GM12891 (cell line): ENCODE results near the gene GPHB5.
"Not testable (repeated sequence)": the region's sequence is repeated elsewhere in the genome, so short reads cannot be mapped to it uniquely, and the experiment has no call there.

ENCODE experiments used
- DNase-seq: peaks from one replicate; pipeline ENCODE4 v3.0.0; 2011; ENCODE audit warnings: low spot score; ENCODE audit not compliant: insufficient read length
- FAIRE-seq: peaks from 2 replicates; lab custom pipeline; 2011; peaks lifted over from hg19 to GRCh38; lab: Jason Lieb, UNC
- PAX5 ChIP-seq: IDR thresholded peaks from 2 replicates; pipeline ENCODE4 v1.6.1; 2011; ENCODE audit warnings: low read length, moderate library complexity, mild to moderate bottlenecking; ENCODE audit not compliant: insufficient read depth, severe bottlenecking
- POLR2A ChIP-seq: IDR thresholded peaks from 2 replicates; pipeline ENCODE4 v1.6.1; 2011; ENCODE audit warnings: low read depth, low read length, control low read depth
- POLR2AphosphoS5 ChIP-seq: IDR thresholded peaks from 2 replicates; pipeline ENCODE4 v1.6.1; 2011; ENCODE audit warnings: low read depth, low read length, control low read depth
- POU2F2 ChIP-seq: IDR thresholded peaks from 2 replicates; pipeline ENCODE4 v1.6.1; 2011; ENCODE audit warnings: low read depth, mild to moderate bottlenecking, control low read depth, low read length, moderate library complexity
- SPI1 ChIP-seq: IDR thresholded peaks from 2 replicates; pipeline ENCODE4 v1.6.1; 2011; ENCODE audit warnings: low read depth, low read length, control low read depth
- TAF1 ChIP-seq: IDR thresholded peaks from 2 replicates; pipeline ENCODE4 v1.6.1; 2011; ENCODE audit warnings: low read depth, low read length, control low read depth

Gene GPHB5

GRCh38 chr14:63296060-63296563 is 22.6 kb downstream of the GPHB5 start:
- no peak for FAIRE-seq
- TF ChIP-seq SPI1 (no peak), POLR2AphosphoS5 (no peak), POLR2A (no peak)
- DNase-seq: no peak

GRCh38 chr14:63295231-63295685 is 23.5 kb downstream of the GPHB5 start:
- DNase-seq (no peak), FAIRE-seq (no peak)

GRCh38 chr14:63292805-63293204 is 25.9 kb downstream of the GPHB5 start:
- FAIRE-seq: no peak
- no peak for DNase-seq
- no peak for TF ChIP-seq POU2F2
- TF ChIP-seq SPI1: no peak
- no peak for TF ChIP-seq TAF1
- TF ChIP-seq POLR2A: no peak
- no peak for TF ChIP-seq PAX5
- no peak for TF ChIP-seq POLR2AphosphoS5

More at GRCh38 chr14:63295231-63295685, 23.5 kb downstream of the GPHB5 start:
- no peak for TF ChIP-seq POLR2A
- TF ChIP-seq POLR2AphosphoS5: no peak
- TF ChIP-seq POU2F2: no peak
- no peak for TF ChIP-seq PAX5
- TF ChIP-seq SPI1: no peak
- no peak for TF ChIP-seq TAF1

- TF ChIP-seq POU2F2: no peak
- TF ChIP-seq TAF1: no peak
- TF ChIP-seq POLR2AphosphoS5: no peak
- TF ChIP-seq SPI1: no peak
- TF ChIP-seq POLR2A: no peak
- no peak for TF ChIP-seq PAX5
- FAIRE-seq: no peak
- no peak for DNase-seq
These were observed 27.8 kb downstream of the GPHB5 start for GRCh38 chr14:63290741-63291430.

GRCh38 chr14:63288853-63289252 is 29.9 kb downstream of the GPHB5 start:
- no peak for TF ChIP-seq TAF1
- TF ChIP-seq PAX5: no peak
- TF ChIP-seq SPI1: no peak
- no peak for TF ChIP-seq POU2F2
- TF ChIP-seq POLR2AphosphoS5: no peak
- TF ChIP-seq POLR2A: no peak
- DNase-seq: no peak
- no peak for FAIRE-seq

GRCh38 chr14:63287666-63288483 is 30.9 kb downstream of the GPHB5 start:
- DNase-seq: no peak
- FAIRE-seq: no peak
- TF ChIP-seq POU2F2: no peak
- TF ChIP-seq PAX5: no peak
- TF ChIP-seq SPI1: no peak
- no peak for TF ChIP-seq POLR2AphosphoS5
- no peak for TF ChIP-seq TAF1

GRCh38 chr14:63286071-63286470 is 32.7 kb downstream of the GPHB5 start:
- no peak for FAIRE-seq
- DNase-seq: no peak
- TF ChIP-seq TAF1 (no peak), PAX5 (no peak), POU2F2 (no peak), SPI1 (no peak), POLR2AphosphoS5 (no peak), POLR2A (no peak)

- TF ChIP-seq SPI1: no peak
- TF ChIP-seq PAX5: no peak
- no peak for TF ChIP-seq TAF1
- no peak for TF ChIP-seq POLR2A
- TF ChIP-seq POLR2AphosphoS5: no peak
- no peak for TF ChIP-seq POU2F2
- DNase-seq (no peak), FAIRE-seq (no peak)
These were observed 34.9 kb downstream of the GPHB5 start for GRCh38 chr14:63283884-63284248.

GRCh38 chr14:63282997-63283883 is 35.5 kb downstream of the GPHB5 start:
- FAIRE-seq (no peak), DNase-seq (no peak)
- TF ChIP-seq PAX5 (no peak), POLR2A (no peak), POU2F2 (no peak), SPI1 (no peak), POLR2AphosphoS5 (no peak), TAF1 (no peak)

- not testable (repeated sequence) for DNase-seq, FAIRE-seq
These were observed 38.8 kb downstream of the GPHB5 start for GRCh38 chr14:63279933-63280332.
